SH-SY5Y (cell line): ENCODE results near the gene NFKBIB.

Experiments used
- GATA2 ChIP-seq: IDR thresholded peaks from 2 replicates; pipeline ENCODE4 v1.6.1; 2011; ENCODE audit warnings: mild to moderate bottlenecking, low read depth, low read length
- GATA3 ChIP-seq: IDR thresholded peaks from 2 replicates; pipeline ENCODE4 v1.6.1; 2011; ENCODE audit warnings: low read depth, mild to moderate bottlenecking, low read length, moderate library complexity

GRCh38 chr19:38924388-38924787, 24.6 kb downstream of the NFKBIB start:
- TF ChIP-seq GATA2 (no peak), GATA3 (no peak)
